Activated naive CD4-positive, alpha-beta T cell treated with anti-CD3 and anti-CD28 coated beads, Interleukin-2, amount 50 U/mL, for 24 hours (primary cell): ENCODE data around the gene MIOX.

ENCODE experiments used
- H3K27ac Mint-ChIP-seq: one replicate; pipeline ENCODE4 v1.8.0; 2021; ENCODE audit warnings: mild to moderate bottlenecking, mixed read lengths
- H3K27me3 Mint-ChIP-seq: one replicate; pipeline ENCODE4 v1.8.0; 2021; ENCODE audit warnings: mixed read lengths
- H3K36me3 Mint-ChIP-seq: one replicate; pipeline ENCODE4 v1.8.0; 2021; ENCODE audit warnings: mixed read lengths
- H3K4me1 Mint-ChIP-seq: one replicate; pipeline ENCODE4 v1.8.0; 2021; ENCODE audit warnings: mixed read lengths
- H3K4me3 Mint-ChIP-seq: one replicate; pipeline ENCODE4 v1.8.0; 2021; ENCODE audit warnings: mild to moderate bottlenecking, mixed read lengths
- H3K9me3 Mint-ChIP-seq: one replicate; pipeline ENCODE4 v1.8.0; 2021; ENCODE audit warnings: mixed read lengths

Gene MIOX

DNA sequence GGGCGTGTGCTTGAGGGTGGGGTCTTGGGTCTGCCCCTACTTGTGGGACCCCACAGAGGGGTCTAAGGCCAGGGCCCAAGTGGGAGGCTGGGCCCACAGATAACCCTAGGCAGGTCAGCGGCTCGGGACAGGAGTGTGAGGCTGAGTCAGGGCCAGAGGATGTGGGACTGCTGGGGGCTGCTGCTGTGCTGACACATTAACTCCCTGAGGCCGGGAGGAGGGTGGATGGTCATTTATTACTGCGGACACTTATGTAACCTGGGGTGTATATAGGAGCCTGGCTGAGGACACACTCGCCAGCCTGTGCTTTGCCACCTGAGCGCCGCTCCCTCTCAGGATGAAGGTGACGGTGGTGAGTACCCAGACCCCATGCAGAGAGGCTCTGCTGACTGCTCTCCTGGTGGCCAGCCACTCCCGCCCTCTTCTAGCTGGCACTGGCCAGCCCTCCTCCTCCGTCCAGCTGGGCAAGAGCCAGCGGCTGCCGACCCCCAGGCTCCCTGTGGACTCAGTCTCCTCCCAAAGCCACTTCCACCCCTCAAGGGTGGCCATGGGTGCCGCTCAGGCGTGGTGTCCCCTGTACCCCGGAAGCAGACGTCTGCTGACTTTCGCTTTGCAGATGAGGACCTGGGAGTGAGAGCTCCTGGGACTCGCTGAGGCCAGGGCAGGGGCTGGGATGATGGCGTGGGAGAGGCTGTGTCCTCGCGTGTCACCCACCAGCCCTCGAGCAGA, at the start of gene MIOX:
Gene MIOX (plus strand): TSS at position 299 of the 729 bp plus-strand sequence. CDS start 39 bp downstream, at position 338.
- no peaks in the 10 kb centered on the region for H3K36me3 Mint-ChIP-seq
- no peak within 1 kb of the TSS for H3K4me3 Mint-ChIP-seq
- H3K4me1 Mint-ChIP-seq, result peaks cover 7% of the 10 kb centered on the region
- H3K9me3 Mint-ChIP-seq, result no peaks in the 10 kb centered on the region
- no peaks in the 10 kb centered on the region for H3K27me3 Mint-ChIP-seq
- H3K27ac Mint-ChIP-seq, result no peak within 1 kb of the TSS

- Mint-ChIP-seq H3K4me1 (no peaks in the 10 kb centered on the region), H3K4me3 (no peak overlapping the region), H3K36me3 (no peaks in the 10 kb centered on the region), H3K9me3 (no peaks in the 10 kb centered on the region), H3K27ac (no peak overlapping the region), H3K27me3 (no peaks in the 10 kb centered on the region)
Measured at GRCh38 chr22:50437511-50438304, 49.0 kb upstream of the MIOX start.

GRCh38 chr22:50438305-50439275, 48.1 kb upstream of the MIOX start:
- H3K9me3 Mint-ChIP-seq, result no peaks in the 10 kb centered on the region
- H3K4me1 Mint-ChIP-seq, result no peaks in the 10 kb centered on the region
- H3K4me3 Mint-ChIP-seq, result no peak overlapping the region
- H3K27ac Mint-ChIP-seq, result no peak overlapping the region
- no peaks in the 10 kb centered on the region for H3K36me3 Mint-ChIP-seq
- no peaks in the 10 kb centered on the region for H3K27me3 Mint-ChIP-seq

- H3K36me3 Mint-ChIP-seq, result no peaks in the 10 kb centered on the region
- no peaks in the 10 kb centered on the region for H3K9me3 Mint-ChIP-seq
- H3K4me1 Mint-ChIP-seq, result no peaks in the 10 kb centered on the region
- H3K4me3 Mint-ChIP-seq, result no peak overlapping the region
- H3K27ac Mint-ChIP-seq, result no peak overlapping the region
- no peaks in the 10 kb centered on the region for H3K27me3 Mint-ChIP-seq
Measured at GRCh38 chr22:50439314-50439870, 47.3 kb upstream of the MIOX start.

GRCh38 chr22:50439871-50440331, 46.8 kb upstream of the MIOX start:
- Mint-ChIP-seq H3K36me3 (no peaks in the 10 kb centered on the region), H3K27me3 (no peaks in the 10 kb centered on the region), H3K27ac (no peak overlapping the region), H3K4me3 (no peak overlapping the region), H3K9me3 (no peaks in the 10 kb centered on the region), H3K4me1 (peaks cover under 1% of the 10 kb centered on the region)

DNA sequence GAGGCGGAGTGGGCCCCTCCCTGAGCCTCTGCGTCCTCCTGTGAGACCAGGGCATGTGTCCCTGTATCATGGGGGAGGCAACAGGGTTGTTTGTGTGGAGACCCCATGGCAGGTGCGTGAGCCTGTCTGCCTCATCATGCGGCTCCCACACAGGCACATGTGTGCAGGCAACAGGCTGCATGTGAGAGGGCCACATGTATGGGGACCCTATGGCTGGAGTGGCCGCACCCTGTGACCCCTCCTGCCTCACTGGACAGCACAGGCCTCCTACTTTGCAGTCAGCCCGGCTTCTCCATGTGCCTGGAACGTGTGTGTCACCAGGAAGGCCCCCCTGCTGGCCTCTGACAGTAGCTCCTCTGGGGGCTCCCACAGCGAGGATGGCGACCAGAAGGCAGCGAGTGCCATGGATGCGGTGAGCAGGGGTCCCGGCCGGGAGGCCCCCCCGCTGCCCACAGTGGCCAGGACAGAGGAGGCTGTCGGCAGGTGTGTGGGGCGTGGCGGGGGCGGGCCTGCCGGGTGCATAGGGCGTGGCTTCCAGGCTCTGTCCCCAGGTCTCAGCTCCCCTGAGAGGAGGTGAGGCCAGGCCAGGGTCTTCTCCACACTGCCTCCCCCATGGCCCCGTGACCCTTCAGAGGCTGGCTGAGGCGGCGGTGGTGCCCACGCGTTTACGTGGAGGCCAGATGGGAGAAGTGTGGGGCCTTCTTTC, 46.0 kb upstream of the MIOX start:
- Mint-ChIP-seq H3K4me1 (peaks cover 9% of the 10 kb centered on the region), H3K9me3 (no peaks in the 10 kb centered on the region), H3K27me3 (no peaks in the 10 kb centered on the region), H3K27ac (peak overlapping the region; percentile 17), H3K4me3 (no peak overlapping the region), H3K36me3 (no peaks in the 10 kb centered on the region)

DNA sequence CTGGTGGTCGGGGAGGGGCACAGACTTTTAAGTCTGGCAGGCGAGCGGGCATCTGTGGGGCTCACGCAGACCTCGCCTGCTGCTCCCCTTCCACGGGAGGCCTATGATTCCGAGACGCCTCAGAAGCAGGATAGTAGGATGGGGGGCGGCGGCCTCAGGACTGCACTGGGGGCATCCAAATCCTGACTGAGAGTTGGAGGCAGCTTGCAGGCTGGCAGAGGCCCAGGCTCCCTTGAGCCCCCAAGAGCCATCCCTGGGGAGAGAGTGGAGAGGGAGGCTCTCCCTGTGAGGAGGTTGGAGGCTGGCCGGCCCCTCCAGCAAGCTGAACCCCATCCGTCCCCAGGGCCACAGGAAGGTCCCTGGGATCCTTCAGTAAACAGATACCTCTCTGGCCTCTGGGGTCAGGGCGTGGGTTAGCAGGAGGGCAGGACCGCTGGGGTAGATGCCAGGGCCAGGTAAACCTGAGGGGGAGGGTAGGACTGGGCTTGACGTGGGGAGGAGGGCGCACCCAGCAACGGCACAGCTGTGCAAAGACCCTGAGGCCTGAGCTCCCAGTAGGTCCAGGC, 45.1 kb upstream of the MIOX start:
- Mint-ChIP-seq H3K4me1 (peaks cover 12% of the 10 kb centered on the region), H3K27ac (peak overlapping the region; percentile 8)

GRCh38 chr22:50443197-50443596, 43.5 kb upstream of the MIOX start:
- H3K4me1 Mint-ChIP-seq, result peaks cover 12% of the 10 kb centered on the region
- H3K27me3 Mint-ChIP-seq, result no peaks in the 10 kb centered on the region
- H3K9me3 Mint-ChIP-seq, result no peaks in the 10 kb centered on the region
- no peak overlapping the region for H3K27ac Mint-ChIP-seq
- no peak overlapping the region for H3K4me3 Mint-ChIP-seq
- no peaks in the 10 kb centered on the region for H3K36me3 Mint-ChIP-seq

More for the DNA sequence above, 45.1 kb upstream of the MIOX start:
- Mint-ChIP-seq H3K9me3 (no peaks in the 10 kb centered on the region), H3K4me3 (no peak overlapping the region), H3K36me3 (no peaks in the 10 kb centered on the region), H3K27me3 (no peaks in the 10 kb centered on the region)

- H3K27me3 Mint-ChIP-seq, result no peaks in the 10 kb centered on the region
- H3K9me3 Mint-ChIP-seq, result no peaks in the 10 kb centered on the region
- H3K27ac Mint-ChIP-seq, result no peak overlapping the region
- no peak overlapping the region for H3K4me3 Mint-ChIP-seq
- H3K36me3 Mint-ChIP-seq, result peaks cover 3% of the 10 kb centered on the region
- H3K4me1 Mint-ChIP-seq, result peaks cover 12% of the 10 kb centered on the region
Measured at GRCh38 chr22:50443801-50444625, 42.6 kb upstream of the MIOX start.

DNA sequence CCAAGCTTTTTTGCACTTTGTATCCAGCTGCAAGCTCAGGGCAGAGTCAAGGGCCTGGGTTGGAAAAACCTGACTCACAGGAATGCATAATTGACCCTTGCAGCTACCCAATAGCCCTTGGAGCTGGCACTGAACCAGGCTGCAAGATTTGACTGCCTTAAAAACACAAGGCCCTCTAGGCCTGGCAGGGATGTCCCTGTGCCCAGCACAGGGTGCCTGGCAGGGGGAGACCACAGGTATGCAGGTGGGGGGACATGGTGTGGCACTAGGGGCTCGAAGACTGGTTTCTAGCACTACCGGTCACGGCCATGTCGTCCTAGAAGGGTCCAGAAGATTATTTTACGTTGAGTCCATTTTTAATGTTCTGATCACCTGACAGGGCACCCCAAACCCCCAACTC, 42.0 kb upstream of the MIOX start:
- Mint-ChIP-seq H3K4me1 (peaks cover 12% of the 10 kb centered on the region), H3K27me3 (no peaks in the 10 kb centered on the region), H3K36me3 (peaks cover 4% of the 10 kb centered on the region), H3K9me3 (no peaks in the 10 kb centered on the region), H3K27ac (no peak overlapping the region), H3K4me3 (no peak overlapping the region)

DNA sequence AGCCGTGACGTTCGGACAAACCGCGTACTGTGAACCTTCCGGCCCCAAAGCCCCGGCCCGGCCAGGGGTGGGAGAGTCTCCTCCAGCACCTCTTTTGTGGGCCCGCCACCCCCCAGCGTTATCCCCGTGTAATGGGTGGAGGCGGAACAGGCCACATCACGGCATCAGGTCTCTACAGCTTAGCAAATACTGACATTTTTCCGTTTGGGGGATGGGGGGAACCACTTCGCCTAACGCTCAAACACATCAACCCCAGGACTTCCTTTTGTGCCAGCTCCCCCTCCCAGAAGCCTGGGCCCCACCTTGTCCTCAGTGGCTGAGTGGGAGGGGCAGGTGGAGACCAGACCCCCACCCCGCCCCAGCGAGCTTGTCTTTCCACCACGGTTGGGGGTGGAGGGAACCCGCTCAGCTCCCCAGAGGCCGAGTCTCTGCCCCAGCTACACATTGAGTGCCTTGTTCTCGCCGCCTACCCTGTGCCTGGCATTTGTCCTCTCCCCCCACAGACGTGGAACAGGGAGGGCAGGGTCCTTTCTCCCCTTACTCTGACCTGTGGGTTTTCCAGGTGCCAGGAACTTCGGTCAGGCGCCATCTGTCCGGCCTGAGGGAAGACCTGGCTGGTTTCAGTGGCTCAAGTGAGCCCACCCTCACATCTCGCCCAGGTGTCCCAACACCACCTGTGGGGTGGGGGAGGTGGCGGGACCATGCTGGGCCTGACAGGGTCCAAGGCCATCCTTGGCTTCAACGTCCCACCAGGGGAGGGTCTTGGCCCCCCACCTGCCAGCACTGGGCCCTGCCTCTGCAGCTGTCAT, 41.4 kb upstream of the MIOX start:
- Mint-ChIP-seq H3K27me3 (no peaks in the 10 kb centered on the region), H3K27ac (peak overlapping the region; percentile 70), H3K36me3 (peaks cover 6% of the 10 kb centered on the region), H3K4me1 (peaks cover 12% of the 10 kb centered on the region), H3K4me3 (no peak overlapping the region), H3K9me3 (no peaks in the 10 kb centered on the region)

GRCh38 chr22:50445880-50446707, 40.6 kb upstream of the MIOX start:
- Mint-ChIP-seq H3K36me3 (peaks cover 6% of the 10 kb centered on the region), H3K27ac (peak overlapping the region; percentile 46), H3K9me3 (no peaks in the 10 kb centered on the region), H3K4me1 (peaks cover 12% of the 10 kb centered on the region), H3K27me3 (no peaks in the 10 kb centered on the region), H3K4me3 (no peak overlapping the region)
